ENCODE results near the gene DEPP1. TPM values are rescaled to one million over a fixed set of nuclear protein-coding genes. Genes with fewer than 3 reads are reported as not detected.

DEPP1 gene
- polyA plus RNA-seq, 10 donors, result 13.0 to 72.4 (median 23.4) TPM

DNA sequence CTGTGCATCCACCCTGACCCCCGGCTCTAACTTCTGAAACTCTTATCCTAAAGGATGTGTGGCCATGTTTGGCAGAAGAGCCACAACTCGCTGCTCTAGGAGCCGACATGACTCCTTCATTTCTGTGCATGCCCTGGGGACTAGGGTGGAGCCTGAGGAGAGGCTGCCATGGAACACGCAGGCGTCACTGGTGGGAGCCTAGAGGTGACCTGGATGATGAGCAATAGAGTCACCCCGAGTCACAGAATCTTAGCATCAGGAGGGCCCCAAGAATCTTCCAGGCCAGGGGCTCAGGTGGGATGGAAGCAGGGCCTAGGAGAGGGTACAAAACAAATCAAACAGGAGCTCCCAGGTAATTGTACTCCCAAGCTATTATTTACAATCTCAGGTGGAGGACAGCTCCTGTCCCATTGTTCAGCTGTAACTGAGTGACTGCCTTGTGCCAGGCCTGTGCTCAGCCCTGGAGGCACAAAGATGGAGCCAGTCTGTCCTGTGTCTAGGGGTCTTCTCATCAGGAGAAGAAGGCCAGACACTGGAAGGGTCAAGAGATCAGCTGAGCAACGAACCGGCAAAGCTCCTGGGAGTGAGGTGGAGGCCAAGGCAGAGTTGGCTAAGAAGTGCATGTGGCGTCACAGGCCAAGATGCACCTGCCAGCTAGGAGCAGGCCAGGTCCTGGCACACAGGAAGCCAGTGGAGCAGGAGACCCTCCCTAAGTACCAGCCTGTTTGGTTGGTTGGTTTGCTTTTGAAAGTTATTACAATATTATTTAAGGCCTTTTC lies 16.3 kb upstream of the DEPP1 start:
- DNase-seq, result no peak

DNA sequence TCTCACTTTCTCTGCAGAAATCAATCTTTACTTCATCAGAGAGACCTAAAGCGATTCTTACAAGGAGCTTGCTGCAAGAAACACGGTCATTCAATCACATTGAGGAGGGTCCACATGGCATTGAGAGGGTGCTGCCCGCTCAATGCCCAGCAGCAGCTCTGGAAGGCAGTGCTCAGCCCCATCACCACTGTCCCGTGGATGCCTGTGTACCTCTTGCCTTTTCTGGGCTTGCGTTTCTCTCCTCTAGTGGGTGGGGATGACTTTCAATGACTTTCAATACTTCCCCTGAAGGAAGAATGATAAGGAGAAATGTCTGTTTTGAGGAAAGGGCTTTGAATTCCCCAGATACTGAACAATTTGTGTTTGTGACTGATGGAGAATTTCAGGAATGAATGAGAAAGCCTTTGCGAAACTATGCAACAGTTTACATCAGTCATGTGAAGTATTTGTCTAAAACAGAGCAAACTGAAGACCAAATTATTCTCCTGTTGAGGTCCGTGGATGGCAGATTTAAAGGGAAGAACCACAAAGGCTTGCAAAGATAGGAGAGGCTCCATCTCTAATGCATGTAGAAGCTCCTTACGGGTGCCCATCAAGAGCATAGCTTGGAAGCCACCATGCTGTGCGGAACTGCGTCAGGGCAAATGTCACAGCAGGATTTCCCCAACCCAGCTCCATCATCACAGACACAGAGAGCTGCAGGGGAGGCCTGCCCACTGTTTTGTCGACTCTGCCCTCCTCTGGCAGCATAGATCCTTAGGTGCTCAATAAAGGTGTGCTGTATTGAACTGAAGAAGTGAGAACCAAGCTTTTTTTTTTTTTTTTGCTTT lies 15.5 kb upstream of the DEPP1 start:
- no peak for DNase-seq

DNA sequence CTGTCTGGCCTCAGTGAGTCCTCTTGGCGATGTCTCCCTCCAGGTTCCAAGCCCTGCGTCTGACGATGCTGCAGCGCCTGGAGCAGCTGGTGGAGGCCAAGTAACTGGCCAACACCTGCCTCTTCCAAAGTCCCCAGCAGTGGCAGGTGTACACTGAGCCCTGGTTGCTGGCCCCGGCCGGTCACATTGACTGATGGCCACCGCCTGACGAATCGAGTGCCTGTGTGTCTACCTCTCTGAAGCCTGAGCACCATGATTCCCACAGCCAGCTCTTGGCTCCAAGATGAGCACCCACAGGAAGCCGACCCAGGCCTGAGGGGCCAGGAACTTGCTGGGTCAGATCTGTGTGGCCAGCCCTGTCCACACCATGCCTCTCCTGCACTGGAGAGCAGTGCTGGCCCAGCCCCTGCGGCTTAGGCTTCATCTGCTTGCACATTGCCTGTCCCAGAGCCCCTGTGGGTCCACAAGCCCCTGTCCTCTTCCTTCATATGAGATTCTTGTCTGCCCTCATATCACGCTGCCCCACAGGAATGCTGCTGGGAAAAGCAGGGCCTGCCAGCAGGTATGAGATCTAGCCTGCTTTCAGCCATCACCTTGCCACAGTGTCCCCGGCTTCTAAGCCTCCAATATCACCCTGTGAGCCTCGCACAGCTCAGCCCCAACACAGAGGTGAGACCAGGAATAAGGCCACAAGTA lies 14.8 kb upstream of the DEPP1 start:
- no peak for DNase-seq

DNA sequence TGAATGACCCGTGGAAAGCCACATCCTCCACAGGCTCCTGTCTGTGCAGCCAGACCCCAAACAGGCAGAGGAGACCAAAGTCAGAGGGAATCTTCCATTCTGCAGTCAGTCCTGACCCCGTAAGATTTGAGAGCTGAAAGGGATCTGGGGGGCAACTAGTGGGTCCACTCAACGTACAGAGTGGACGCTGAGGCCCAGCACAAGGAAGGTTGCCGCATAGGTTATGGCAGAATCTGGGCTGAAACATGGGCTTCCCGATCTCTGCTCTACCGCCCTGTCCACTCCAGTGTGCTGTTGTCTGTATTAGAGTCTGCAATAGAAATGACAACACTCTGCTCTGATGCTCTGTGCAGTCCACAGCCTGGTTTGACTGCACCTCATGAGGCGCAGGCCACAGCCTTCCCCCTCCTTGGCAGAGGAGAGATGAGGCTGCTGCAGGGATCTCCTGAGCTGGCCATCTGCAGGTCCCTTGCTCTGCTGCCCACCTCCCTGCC lies 14.2 kb upstream of the DEPP1 start:
- no peak for DNase-seq

DNA sequence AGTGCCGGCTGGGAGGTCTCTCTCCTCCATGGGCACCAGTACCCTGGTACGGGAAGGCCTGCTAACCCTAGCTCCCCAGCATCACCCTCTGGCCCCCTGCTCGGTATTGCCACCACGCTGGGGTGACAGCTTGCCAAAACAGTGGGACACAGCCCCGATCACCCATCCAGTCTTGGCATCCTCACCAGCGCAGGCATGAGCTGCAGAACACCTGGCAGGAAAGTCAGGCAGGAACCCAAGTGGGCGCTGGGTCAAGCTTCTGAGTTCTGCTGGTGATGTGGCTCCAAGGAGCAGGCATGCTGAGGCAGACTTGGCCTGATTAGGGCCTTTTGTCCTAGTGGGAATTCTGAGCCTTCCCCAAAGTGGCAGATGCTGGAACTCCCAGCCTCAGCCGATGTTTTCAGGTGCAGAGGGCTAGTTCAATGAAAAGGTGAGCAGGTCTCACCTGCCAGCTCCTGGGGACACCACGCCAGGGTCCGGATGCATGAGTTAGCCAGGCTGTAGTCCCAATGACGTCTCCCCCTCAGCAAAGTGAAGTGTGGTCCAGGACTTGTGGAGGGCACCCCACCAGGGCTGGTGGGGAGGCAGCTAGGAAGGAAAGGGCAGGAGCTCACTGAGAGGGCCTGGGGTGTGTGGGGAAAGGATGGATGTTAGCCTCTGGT lies 13.6 kb upstream of the DEPP1 start:
- DNase-seq, result no peak

DNA sequence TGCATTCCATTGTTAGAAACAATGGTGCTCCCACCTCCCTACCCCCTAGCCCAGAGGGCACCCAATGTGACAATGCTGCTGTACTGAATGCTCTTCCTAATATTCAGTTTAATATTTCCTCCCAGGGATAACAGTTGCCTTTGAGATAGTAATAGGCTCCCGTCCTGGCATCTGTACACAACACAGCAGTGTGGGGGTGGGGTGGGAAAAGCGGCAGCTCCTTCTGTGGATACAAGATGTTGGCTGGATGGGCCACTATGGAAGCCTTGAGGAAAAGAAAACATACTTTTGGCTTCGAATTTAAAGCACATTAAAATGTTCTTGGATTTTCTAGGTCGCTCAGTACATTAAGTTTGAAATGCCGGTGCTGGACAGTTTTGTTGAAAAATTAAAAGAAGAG lies 13.0 kb upstream of the DEPP1 start:
- DNase-seq, result no peak

DNA sequence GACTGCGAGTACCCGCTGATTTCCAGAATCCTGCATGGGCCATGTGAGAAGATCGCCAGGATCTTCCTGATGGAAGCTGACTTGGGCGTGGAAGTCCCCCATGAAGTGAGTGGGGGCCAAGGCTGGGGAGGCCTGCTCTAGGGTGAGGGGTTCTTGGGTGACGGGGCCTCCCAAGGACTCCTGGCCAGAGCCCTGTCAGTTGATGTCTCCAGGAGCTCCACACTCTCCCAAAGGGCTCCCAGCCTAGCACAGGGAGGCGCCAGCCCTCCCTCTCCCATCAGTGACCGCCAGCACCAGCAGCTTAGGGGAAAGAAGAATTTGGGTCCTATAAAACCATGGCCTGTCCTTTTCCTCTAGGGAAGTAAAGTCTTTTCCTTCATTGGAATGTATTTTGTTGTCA lies 12.4 kb upstream of the DEPP1 start:
- no peak for DNase-seq

DNA sequence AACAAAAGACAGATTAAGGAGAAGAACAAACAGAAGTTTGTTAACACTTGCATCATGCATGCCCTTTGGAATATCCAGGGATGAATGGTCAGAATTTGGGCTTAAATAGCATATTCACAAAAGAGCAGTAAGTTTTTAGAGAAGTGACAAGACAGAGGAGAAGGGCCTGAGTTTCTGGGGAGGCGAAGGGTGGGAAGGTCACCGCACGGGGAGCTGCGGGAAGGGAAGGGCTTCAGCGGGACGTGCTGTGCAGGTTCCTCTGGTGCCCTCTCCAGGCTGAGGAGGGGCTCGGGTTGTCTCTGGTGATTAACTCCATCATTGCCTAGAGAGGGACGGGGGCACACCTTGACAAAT lies 11.7 kb upstream of the DEPP1 start:
- no peak for DNase-seq

DNA sequence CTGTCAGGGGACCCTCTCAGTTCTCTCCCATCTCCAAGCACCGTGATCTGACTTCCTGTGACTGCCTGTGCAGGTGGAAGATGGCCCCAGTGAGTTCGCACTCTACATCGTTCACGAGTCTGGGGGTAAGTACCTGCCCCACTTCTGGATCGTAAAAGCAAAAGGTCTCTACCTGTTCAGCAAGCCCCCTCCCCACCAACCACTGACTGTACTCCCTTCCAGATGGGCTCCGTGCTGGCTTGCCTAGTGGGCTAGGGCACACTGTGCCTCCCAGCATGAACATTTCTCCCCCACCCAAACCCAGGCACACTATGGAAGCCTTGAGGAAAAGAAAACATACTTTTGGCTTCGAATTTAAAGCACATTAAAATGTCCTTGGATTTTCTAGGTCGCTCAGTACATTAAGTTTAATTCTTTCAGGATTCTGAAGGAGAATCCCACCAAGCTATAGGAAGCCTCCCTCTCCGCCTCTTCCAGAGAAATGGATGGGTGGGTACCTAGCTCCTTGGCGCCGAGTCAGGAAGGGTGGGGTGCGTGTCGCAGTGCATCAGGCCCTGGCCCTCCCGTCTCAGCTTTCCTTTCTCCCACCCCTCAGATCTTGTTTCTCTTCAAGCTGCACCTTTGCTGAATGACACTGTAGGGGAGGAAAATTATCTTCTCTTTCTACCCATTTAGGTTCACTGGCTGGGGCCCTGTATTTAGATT lies 11.1 kb upstream of the DEPP1 start:
- no peak for DNase-seq

DNA sequence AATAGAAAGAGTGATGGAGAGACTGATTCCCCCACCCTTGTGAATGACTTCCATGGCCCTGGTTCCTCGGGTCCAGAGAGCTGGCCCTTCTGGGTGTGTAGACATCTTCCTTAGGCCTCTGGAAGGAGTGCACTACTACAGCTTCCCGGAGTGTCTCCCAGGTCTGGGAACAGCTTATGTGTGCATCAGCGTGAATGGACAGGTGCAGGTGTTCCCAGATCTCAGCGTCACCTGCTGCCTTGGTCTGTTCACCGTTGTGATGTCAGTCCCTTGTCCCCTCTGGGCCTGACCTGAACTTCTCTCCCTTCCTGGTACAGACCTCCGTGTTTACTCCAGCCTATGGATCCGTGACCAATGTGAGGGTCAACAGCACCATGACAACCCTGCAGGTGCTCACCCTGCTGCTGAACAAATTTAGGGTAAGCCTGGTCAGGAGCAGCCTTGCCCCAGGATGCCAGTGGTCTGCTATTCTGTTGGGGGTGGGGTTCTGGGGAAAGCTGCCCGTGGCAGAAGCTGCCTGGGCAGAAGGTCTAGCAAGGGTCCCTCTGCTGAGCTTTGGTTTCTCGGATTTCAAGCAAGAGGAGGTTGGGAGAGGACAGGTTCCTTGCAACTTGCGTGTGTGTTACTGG lies 10.5 kb upstream of the DEPP1 start:
- DNase-seq, result no peak

DNA sequence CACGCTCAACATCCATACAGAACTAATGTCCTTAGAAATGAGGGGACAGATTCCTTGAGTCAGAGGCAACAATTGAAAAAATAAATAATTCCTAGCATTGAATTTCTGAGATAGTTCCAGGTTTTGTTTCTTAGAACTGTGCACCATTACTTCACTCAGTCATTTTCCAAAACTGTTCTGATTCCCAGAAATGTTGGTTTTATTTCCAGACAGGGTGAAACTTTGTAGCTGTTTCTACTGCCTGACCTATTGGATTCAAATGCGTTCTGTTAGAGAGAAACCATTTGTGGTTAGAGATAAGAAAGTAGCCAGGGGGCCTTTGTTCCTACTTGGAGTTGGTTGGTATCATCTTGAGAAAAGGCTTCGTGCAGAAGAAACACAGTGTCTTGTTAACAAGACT lies 8.1 kb upstream of the DEPP1 start:
- peak in 1 of 3 donors; percentile 42 for DNase-seq

DNA sequence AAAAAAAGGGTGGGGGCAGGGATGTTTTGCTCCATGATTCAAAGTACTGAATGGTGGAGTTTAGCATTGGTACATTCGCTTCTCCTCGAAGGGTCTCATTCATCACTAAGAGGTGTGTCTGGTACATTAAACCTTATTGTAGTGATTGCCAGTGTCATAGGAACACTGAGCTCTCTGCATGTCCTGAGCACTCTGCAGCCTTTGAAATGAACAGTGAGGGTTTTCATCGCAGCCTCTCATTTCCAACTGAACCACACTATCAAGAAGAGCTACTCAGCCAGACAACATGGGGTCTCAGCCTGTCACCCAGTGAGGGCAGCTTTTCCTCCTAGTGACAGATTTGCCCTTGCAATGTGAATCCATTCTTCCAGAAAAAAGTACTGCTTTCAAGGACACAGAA lies 7.6 kb upstream of the DEPP1 start:
- DNase-seq, result no peak

DNA sequence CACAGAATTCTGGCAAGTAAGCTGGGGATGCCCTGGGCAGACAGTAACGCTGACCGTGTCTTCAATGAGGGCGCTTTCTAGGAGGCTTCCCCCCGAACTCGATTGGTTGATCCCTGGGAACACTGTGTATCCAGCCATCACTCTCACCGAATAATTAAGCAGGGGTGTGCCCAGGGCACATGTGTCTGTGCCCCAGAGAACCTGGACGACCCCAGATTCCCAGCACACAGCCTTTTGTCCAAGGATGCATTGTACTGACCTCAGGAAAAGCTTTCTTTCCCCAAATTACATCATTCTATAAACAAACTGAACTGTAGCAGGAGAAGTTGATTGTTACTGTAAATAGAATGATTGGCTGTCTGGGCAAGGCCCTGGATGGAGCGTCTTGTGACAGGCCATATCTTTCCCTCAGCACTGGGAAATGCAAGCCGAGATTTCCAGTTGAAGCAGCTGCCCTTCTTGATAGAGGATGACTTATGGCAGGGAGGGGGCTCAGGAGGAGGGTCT lies 6.6 kb upstream of the DEPP1 start:
- no peak for DNase-seq

DNA sequence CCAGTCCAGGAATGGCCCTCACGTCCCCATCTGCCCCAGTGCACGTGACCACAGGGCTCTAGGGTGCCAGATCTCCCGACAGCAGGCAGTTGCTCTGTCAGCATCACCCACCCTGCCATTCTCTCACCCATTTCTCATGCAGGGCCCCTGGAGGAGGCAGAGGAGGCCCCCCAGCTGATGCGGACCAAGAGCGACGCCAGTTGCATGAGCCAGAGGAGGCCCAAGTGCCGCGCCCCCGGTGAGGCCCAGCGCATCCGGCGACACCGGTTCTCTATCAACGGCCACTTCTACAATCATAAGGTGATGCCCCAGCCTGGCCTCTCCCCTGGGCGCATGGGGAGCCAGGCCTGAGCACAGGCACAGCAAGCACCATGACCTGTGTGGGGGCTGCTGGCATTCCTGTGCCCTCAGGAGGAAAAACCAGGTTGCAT lies 6.1 kb upstream of the DEPP1 start:
- DNase-seq, result no peak

DNA sequence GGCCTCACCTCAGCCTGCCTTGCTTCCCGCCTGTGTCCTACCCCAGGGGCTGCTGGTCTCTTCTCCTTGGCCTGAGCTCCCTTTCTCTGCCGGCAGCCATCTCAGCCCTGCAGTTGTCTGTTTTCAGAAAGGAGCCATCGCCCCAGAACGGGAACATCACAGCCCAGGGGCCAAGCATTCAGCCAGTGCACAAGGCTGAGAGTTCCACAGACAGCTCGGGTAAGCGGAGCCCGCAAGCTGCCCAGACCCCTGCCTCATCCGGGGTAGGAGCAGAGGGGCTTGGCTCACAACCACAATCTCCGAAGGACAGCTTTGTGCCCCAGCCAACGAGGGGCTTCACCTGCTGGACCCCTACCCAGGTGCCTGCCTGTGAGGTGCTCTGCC lies 5.3 kb upstream of the DEPP1 start:
- no peak for DNase-seq

DNA sequence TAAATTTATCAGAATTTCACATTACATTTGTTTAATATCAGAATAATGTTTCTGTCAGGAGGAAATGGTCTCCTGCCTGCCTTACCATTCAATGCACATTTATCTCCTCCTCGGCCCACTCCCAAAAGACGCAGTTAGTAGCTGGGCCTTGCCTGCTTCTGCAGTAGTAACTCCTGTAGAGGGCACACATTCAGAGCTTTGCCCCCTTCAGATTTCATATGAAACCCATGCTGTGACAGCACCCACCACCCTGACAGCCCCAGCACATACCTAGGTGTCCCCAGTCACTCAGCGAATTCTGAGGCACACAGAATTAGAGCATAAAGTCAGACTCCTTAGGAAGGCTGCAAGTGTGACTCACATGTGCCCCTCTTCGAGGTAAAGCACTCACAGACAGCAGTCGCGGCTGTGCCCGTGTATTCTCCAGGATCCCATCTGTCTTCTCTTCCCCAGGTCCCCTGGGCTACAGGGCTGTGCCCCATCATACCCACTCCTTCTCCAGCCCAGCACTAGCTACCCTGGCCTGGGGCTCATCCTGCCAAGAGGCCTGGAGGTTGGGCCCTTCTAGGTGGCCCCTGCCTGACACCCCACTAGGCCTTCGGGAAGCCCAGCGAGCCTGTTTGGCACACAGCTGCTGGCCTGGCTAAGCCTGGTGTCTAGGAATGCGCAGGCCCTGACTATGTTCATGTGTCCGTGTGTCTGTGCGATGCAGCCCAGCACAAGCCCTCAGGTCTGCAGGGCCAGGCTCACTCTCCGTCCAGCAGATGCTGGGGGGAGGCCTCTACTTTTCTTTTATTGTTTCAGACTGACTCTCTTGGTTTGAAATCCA lies 4.7 kb upstream of the DEPP1 start:
- no peak for DNase-seq

DNA sequence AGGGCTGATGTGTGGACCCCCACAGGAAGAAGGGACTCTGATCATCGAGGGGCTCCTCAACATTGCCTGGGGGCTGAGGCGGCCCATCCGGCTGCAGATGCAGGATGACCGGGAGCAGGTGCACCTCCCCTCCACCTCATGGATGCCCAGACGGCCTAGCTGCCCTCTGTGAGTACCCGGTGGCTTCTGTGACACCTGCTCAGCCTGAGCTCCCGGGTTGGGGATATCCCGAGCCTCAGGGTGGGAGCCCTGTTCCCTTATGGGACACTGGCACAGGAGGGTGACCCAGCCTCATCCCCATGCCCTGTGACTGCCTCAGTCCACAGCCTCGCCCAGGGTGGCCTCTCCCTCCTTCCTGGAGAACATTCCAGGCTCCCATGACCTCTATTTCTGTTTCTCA lies 3.9 kb upstream of the DEPP1 start:
- DNase-seq, result no peak

DNA sequence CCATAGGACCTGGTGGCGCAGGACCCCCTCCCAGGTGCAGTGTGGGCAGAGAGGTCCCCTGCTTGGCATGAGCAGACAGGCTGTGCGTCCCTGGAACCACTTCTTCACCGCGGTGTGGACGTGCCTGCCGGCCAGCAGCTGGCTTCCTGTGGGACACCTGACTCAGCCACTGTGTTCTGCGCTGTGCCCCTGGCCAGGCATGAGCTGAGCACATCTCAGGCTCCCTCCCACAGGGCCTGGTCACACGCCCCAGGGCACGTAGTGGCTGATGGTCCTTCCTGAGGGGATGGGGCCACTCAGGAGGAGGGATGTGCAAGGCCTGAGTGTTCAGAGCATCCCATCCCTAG lies 3.5 kb upstream of the DEPP1 start:
- peak in 1 of 3 donors; percentile 67 for DNase-seq

DNA sequence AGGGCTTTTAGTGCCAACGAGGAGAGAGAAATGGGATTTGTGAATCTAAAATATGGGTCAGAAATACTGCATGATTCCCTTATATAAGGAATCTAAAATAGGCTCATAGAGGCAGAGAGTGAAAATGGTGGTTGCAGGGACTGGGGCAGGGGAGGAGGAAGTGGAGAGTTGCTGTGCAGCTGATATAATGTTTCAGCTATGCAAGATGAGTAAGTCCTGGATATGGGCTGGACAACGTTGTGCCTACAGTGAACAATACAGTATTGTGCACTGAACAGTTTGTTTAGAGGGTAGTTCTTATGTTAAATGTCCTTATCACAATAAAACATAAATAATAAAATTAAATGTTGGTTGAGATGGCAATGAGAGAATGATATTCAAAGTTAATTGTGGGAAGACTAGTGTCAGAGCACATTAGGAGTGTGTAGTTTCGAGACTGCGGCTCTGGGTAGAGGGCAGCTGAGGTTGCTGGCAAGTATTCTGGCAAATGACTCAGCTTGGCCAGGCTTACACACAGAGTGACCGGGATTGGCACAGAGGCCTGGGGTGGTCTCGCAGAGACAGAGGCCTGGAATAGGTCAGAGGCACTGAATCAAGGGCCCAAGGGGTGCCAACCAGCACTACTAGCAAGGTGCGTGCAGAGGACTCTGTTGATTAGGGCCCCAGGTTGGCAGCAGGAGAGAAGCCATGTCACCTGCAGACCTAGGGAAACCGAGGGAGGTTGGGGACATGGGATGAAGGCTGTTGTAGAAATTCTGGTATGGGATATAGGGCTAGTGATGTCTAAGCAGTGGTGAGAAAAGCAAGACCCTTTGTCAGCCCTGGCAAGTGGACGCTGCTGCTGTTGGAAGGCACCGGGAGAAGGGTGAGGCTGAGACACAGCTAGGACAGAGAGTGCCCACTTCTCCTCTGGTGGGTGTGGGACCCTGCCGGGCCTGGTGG lies 2.8 kb upstream of the DEPP1 start:
- peak in 2 of 3 donors; percentile 63 to 69 for DNase-seq

All from muscle of back (tissue), 11 donors.